DMS79 treated with DMSO at 0.1 percent for 48 hours (cell line): ENCODE measurements around the gene KCP.
"Not testable (repeated sequence)": the region's sequence is repeated elsewhere in the genome, so short reads cannot be mapped to it uniquely, and the experiment has no call there.

ENCODE experiments used
- DNase-seq: peaks from one replicate; lab custom pipeline; 2025; lab: John Stamatoyannopoulos, UW

KCP gene

GRCh38 chr7:128921866-128922440, 11.4 kb upstream of the KCP start:
- no peak for DNase-seq

GRCh38 chr7:128920913-128921582, 10.5 kb upstream of the KCP start:
- no peak for DNase-seq

- no peak for DNase-seq
Observed at GRCh38 chr7:128919881-128920799, 9.6 kb upstream of the KCP start.

- DNase-seq = no peak
Observed at GRCh38 chr7:128919241-128919640, 8.7 kb upstream of the KCP start.

GRCh38 chr7:128918016-128918665, 7.6 kb upstream of the KCP start:
- DNase-seq = no peak

GRCh38 chr7:128917122-128917521, 6.6 kb upstream of the KCP start:
- DNase-seq = no peak

- no peak for DNase-seq
Observed at GRCh38 chr7:128916643-128916915, 6.1 kb upstream of the KCP start.

GRCh38 chr7:128915841-128916642, 5.5 kb upstream of the KCP start:
- no peak for DNase-seq

- no peak for DNase-seq
Observed at GRCh38 chr7:128915271-128915819, 4.8 kb upstream of the KCP start.

- no peak for DNase-seq
Observed at GRCh38 chr7:128914566-128915151, 4.2 kb upstream of the KCP start.

GRCh38 chr7:128913870-128914565, 3.5 kb upstream of the KCP start:
- no peak for DNase-seq

GRCh38 chr7:128912709-128913495, 2.4 kb upstream of the KCP start:
- not testable (repeated sequence) for DNase-seq

- DNase-seq = no peak
Observed at GRCh38 chr7:128912281-128912680, 1.8 kb upstream of the KCP start.

- no peak for DNase-seq
Observed at GRCh38 chr7:128911423-128912031, 1.0 kb upstream of the KCP start.

GRCh38 chr7:128909625-128910568, 612 bp downstream of the KCP start:
- DNase-seq = peak; percentile 47

- DNase-seq = no peak
Observed at GRCh38 chr7:128908750-128909624, 1.5 kb downstream of the KCP start.
